GM12873 (cell line): ENCODE results near the gene EIF2B2.
A peak's percentile ranks its signal among the peaks of the same experiment; 100 is the strongest.

Source experiments
- CTCF ChIP-seq: IDR thresholded peaks from 2 replicates; pipeline ENCODE4 v1.5.1; 2012; ENCODE audit warnings: low read depth, mild to moderate bottlenecking, moderate library complexity, low read length, control low read depth; ENCODE audit not compliant: insufficient read depth; ENCODE audit errors: missing control alignments

EIF2B2 gene

GRCh38 chr14:75016815-75017214 is 14.1 kb downstream of the EIF2B2 start:
- no peak for TF ChIP-seq CTCF

- no peak for TF ChIP-seq CTCF
These were observed 16.0 kb downstream of the EIF2B2 start for GRCh38 chr14:75018694-75019093.

- peak; percentile 58 for TF ChIP-seq CTCF
These were observed 19.9 kb downstream of the EIF2B2 start for GRCh38 chr14:75022655-75023054.

GRCh38 chr14:75023108-75023507 is 20.4 kb downstream of the EIF2B2 start:
- TF ChIP-seq CTCF: no peak

- no peak for TF ChIP-seq CTCF
These were observed 22.4 kb downstream of the EIF2B2 start for GRCh38 chr14:75025082-75025481.

- no peak for TF ChIP-seq CTCF
These were observed 23.2 kb downstream of the EIF2B2 start for GRCh38 chr14:75025876-75026275.

GRCh38 chr14:75030147-75030546 is 27.4 kb downstream of the EIF2B2 start:
- no peak for TF ChIP-seq CTCF
